Measurements from ENCODE around the gene CTNND2.
"Not testable (repeated sequence)": the region's sequence is repeated elsewhere in the genome, so short reads cannot be mapped to it uniquely, and the experiment has no call there.

Gene CTNND2

DNA sequence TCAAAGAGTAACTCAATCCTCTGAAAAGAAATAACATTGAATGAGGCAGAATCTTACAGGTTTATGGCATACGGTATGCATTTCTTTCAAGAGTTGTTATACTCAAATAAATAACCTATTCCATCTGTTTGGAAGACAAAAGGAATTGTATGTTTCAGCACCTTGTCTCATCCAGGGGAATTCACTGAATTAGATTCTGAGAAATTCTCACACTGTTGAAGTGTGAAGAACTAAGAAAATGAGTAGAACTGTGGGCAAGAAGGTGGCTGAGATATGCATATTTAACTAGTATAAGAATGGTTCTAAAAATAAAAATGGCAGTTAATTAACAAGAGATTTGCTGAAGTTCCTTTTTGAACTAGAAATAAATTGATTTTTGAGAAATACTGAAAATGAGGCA is 863.9 kb downstream of the CTNND2 start:
- no peak for DNase-seq (ENCODE audit: low read depth in 2 of 2)

DNA sequence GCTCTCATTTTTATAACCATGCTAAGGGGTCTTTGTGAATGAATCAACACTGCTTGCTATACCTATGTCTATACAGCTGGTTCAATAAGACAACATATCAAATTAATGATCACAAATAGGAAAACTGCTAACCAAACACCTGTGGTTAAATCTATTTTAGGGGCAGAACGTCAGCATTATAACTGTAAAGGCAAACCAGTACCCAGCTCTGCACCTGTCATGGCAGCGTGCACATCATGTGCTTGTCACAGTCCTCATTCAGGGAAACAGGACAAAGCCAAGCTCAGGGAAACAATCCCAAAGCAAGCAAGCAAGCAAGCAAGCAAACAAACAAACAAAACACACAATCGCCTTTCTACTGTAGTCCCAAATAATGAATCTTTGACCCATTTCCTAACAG is 865.5 kb downstream of the CTNND2 start:
- no peak for DNase-seq (ENCODE audit: low read depth in 2 of 2)

DNA sequence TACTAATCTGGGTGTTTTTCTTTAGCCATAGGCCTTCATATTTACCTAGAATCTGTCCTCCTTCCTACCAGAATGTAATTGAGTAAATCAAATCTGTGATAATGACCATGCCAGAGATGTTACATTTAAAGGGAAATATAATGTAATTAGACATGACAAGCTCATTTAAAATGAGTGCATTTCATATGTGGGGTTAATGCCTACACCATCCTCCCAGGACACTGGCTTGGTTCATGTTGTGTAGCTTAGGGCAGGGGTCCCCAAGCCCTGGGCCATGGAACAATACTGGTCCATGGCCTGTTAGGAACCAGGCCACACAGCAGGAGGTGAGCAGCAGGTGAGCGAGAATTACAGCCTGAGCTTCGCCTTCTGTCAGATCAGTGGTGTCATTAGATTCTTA is 866.3 kb downstream of the CTNND2 start:
- DNase-seq (ENCODE audit: low read depth in 2 of 2) = no peak

DNA sequence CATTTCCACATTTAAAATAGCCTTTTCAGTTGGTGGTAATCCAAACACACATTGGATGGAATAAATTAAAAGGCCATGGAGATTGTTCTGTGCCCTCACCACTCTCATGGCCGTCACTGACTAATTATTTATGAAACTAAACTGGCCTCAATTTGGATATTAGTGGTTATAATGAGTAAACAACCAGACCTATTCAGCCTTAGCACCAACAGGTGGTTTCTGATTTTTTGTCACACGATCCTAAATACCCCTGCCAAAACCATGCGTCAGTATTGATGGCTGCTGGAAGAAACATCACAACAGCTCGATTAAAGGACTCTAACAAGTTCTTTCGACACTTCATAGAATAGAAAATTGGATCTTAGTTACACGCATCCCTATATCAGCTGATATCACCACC is 867.2 kb downstream of the CTNND2 start:
- no peak for DNase-seq (ENCODE audit: low read depth in 2 of 2)

DNA sequence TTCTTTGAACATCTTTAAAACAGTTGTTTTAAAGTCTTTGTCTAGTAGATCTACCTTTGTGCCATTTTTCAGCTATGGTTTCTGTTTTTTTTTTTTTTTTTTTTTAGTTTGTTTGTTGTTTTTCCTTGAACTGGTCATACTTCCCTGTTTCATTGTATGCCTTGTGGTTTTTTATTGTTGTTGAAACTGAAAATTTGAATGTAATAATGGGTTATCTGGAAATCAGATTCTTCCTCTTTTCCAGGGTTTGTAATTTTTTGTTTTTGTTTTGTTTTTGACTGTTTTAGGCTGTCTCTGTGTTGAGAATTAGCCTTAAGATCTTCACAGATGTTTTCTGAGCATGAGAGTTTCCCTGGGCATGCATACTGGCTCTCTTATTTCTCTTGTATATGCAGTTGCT is 873.6 kb downstream of the CTNND2 start:
- DNase-seq (ENCODE audit: low read depth in 2 of 2) = no peak

DNA sequence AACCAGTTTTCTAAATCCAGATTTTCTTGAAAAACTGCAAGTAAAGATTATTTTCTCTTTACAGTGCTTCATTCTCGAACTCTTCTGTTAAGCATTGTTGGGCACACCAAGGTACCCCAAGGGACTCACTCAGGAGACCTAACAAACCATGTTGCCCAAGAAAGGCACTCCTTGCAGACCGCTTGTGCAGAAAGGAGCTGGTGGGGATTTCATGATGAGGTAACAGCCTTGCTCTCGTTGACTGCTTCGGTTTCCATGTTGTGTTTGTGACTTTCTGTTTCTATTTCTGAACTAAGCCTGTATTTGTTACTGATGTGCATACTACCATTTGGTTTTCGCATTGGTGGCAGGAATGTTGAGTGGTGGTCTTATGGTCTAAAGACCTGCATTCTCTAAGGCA is 876.6 kb downstream of the CTNND2 start:
- DNase-seq (ENCODE audit: low read depth in 2 of 2) = no peak

DNA sequence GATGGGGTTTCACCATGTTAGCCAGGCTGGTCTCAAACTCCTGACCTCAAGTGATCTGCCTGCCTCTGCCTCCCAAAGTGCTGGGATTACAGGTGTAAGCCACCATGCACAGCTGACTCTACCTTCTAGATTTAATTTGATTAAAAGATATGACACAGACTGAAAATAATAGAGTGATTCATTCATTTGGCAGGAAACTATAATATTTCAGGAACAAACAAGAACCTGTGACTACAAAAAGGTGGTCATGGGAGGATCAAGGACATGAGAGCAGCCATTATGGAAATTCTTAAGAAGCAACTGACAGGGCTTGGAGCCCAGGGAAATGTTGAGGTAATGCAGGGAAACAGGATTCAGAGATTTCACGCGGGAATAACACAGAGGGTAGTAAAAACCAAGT is 877.7 kb downstream of the CTNND2 start:
- DNase-seq (ENCODE audit: low read depth in 2 of 2) = no peak

DNA sequence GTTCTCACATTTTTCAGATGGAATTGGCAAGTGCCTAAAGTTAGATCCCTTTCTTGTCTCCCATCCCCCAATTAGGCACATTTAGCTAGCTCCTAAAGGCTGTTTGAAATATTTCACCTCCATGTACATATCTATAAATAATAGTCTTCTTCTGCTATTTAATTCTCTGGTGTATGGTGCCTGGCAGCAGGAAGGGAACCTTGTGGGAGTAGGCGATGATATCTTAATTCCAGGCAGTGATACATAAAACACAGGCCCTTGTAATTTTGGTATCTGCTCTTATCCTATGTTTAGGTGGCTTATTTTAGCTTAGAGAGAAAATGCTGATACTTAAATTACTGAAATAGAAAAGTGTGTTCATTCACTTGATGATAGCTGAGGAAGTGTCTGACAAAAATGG is 880.3 kb downstream of the CTNND2 start:
- no peak for DNase-seq (ENCODE audit: low read depth in 2 of 2)

DNA sequence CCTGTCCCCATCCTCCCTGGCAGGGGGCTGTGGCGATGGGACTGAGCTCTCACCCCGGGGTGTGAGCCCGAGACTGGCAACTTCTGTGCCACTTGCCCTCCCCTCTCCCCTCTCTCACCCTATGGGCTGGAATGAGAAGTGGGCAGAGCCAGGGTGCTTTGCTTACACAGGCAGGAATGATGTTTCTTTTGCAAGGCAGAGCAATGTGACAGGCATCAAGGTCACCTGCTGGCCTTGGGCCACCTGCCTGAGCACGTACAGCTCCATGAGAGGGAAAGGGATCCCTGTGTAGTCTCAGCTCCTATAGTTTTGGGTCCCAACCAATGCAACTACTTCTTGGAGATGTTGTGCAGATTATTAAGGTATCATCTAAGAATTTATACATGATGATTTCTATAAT is 890.5 kb downstream of the CTNND2 start:
- no peak for DNase-seq (ENCODE audit: low read depth in 2 of 2)

DNA sequence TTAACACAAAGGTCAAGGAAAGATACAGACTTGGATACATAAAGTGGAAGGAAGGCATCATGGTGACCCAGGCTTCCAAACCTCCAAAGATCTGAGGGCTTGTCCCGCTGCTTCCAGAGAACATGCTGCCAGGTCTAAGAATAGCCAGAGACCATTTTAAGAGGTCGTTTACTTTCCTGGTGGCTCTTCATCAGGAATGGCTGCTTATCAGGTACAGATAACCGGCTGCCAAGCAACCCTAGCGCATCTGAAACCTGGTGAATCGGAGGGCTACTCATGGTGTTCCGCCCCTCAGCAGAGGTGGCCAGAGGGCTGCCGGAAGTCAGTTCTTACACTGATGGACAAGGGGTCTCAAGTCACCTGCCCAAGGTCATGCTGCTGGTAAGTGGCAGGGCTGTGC is 892.0 kb downstream of the CTNND2 start:
- DNase-seq (ENCODE audit: low read depth in 2 of 2) = no peak

DNA sequence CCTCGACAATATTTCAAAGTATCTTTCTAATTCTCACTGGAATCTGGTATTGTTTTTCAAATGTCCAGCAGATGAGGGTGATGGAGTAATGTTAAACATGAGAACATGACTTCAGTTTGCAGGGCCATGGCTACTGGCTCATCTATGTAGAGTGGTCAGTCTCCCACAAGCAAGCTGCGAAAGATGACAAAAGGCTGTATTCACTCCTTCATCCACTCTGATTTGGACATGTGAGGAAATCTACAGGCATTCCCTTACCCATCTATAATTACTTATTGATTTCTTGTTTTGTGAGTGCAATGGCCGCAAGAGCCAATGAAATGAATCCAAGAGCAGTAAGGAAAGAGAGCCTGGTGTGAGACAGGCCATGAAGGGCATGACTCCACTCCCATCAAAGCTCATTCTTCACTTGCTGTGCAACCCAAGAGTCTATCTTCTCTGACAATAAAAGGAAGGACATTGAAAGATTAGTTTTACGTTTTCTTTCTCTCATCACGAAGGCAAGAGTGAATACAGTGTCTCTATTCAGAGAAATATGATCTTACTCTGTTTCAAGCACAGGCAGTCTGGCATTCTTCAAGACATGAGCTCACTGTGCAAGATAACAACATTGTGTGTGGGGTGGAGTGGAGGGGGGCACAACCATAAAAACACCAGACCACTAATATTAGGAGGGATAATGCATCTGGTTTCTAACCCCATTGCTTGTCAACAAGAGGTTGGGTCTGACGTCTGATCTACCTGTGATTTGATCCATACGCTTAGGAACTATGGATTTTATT is 893.6 kb downstream of the CTNND2 start:
- no peak for DNase-seq (ENCODE audit: low read depth in 2 of 2)

DNA sequence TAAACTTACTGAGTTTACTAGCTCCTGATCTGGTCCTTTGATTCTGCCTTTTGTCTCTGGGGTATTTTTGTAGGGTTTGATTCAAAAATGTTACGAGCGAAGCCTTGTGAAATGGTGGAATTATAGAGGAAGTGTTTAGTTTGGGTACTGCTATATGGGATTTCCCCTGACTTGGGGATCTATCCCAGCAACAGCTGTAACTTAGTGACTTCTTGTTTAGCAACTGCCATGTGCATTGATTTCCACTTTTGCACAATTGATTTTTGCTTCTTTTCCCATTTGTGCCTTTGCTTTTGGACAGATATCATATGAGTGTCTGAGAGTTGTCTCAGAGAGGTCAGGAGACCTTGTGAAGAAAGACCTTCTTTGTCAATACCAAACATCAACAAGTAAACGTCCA is 894.7 kb downstream of the CTNND2 start:
- no peak for DNase-seq (ENCODE audit: low read depth in 2 of 2)

DNA sequence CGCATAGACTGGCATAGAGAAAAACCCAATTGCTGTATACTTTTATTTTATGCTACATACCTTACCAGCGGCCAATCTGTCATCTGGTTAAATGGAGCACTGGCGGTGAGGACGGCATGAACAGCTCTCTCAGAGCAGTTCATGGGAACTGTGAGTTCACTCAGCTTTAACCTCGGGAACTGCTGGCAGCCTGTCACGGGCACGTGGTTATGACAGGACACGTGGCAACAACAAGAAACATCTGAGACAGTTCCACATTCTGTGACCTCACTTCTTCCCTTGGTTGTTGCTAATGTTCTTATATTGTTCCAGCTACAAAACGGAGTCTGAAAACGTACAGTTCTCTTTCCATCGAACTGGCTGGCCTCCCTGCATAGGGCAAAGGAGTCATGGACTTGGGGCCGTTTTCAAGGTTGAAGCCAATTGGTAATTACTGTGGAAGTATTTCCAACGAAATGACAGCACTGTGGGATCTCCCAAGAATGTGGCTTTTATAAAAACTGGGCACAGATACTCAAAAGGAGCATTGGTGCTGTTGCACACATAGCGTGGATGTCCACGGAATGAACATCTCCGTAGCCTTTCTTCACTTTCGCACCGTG is 896.9 kb downstream of the CTNND2 start:
- DNase-seq (ENCODE audit: low read depth in 2 of 2) = no peak

DNA sequence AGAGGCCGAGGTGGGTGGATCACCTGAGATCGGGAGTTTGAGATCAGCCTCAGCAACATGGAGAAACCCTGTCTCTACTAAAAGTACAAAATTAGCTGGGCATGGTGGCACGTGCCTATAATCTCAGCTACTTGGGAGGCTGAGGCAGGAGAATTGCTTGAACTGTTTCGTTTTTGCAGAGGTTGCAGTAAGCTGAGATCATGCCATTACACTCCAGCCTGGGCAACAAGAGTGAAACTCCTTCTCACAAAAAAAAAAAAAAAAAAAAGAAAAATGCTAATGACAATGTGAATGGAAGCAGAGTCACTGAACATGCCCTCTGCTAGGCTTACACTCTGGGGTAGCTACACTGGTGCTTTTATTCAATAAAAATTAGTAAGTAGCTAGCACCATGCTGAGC is 899.7 kb downstream of the CTNND2 start:
- not testable (repeated sequence) for DNase-seq (ENCODE audit: low read depth in 2 of 2)

DNA sequence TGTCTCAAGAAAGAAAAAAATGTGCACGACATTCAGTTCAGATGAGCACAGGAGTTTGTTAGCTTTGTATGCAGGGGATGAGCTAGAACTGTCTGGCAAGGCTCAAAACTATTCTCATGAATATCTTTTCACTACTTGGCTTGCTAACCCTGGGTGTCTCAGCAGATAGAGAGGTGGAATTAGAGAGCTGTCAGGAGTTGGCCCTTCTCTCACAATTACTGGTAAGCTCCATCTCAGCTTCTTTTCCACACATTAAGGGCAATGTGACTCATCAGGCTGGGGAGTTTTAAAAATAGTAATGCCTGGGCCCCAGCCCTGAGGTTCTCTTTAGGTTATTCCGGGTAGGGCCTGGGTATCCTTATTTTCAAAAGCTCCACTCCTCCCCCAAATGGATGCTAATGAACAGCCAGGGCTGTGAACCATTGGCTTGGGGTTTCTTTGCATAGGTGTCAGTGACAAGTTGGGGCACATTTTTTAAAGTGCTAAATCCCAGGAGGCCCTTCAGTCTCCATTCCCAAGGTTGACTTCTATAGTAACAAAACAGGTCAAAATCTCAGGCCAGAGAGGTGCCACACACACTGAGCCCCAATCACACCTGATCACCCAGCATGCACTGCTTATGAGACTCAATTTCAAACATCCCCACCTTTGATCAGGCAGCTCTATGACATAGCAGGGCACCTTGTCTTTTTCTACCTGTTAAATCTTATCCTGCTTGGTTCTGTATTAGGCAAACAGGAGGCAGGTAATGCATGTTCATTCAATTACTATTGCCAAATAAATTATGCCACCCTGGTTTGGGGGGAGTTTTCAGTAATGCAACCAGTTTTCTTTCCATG is 903.5 kb downstream of the CTNND2 start:
- DNase-seq (ENCODE audit: low read depth in 2 of 2) = no peak

DNA sequence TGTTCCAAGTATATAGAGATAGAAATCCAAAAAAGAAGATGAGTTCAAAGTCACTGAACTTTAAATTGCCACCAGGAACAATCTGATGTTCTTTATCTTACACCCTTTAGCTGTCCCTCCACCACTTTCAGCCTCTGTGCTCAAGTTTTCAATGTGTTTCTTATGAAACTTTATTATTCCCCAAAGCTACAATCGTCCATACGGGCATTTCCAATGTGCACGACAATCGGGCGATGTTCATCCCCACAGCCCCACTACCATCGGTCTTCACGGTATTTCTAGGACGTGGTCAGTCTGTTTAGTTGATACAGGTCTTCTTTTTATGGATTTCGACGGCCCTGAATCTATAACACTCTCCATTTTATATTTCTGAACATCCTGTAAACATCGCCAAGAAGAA is 904.5 kb downstream of the CTNND2 start:
- no peak for DNase-seq (ENCODE audit: low read depth in 2 of 2)

DNA sequence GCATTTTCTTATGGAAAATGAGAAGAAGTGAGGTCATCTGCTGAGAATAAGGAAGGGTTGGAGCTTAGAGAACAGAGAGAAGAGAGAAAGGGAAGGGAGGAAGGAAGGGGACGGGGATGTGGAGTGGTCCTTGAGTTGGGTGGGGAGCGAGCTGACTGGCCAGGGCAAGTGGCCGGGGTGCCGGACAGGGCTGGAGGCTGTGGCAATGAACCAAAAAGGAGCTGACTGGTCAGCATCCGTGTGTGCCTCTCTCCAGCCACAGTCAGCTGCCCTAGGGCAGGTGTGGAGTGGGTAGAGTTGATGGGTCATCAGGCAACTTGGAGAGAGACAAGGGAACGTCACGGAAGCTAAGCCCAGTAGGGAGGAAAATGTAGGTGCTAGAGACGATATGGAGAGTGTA is 908.4 kb downstream of the CTNND2 start:
- DNase-seq (ENCODE audit: low read depth in 2 of 2) = no peak

DNA sequence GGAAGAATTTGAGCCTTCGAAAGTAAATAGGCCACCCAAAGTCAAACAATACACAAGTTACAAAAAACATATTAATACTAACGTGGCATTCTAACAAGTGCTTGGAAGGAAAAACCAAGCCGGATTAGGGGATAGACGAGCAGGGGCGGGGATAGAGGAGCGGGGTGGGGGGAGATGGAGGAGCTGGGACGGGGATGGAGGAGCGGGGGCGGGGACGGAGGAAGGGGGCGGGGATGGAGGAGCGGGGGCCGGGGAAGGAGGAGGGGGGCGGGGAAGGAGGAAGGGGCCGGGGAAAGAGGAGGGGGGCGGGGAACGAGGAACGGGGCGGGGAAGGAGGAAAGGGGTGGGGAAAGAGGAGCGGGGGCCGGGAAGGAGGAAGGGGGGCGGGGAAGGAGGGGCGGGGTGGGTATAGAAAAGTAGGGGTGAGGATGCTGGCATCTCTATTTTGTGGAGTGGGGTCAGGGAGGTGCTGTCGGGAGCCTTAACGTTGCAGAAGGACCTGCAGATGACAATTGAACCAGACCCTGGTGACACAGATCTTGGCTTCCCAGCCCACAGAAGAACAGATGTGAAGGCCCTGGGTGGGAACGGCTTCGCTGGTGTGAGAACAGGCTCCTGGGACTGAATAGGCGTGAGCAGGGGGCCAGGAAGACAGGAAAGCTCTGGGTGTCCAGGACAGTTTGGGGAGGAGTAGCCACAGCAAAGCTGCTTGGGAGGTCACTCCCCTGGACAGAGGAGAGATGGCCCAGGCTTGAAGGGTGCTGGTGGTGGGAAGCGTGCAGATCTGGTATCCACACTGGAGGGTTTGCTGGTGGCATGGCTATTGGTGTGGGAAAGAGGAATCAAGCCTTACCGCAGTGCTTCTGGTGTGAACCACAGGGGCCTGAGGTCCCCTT is 909.9 kb downstream of the CTNND2 start:
- DNase-seq (ENCODE audit: low read depth in 2 of 2) = no peak

DNA sequence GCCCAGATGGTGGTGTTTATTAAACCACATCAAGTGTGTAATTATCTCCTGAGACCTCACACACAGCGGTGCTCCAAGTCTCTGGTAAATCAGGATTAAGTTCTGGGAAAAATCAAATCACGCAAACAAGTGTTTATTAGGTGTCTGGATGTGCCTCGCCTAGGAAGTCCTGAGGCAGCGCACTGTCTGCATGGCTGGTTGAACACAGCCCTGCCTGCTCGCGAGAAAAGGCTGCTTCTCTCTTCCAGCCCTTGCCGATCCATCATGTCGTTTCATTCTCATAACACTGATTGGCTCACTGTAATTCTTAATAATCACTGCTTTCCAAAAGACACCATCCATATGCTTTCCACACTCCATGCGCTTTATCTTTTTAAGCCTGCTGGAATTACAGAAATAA is 913.6 kb downstream of the CTNND2 start:
- DNase-seq (ENCODE audit: low read depth in 2 of 2) = no peak

DNA sequence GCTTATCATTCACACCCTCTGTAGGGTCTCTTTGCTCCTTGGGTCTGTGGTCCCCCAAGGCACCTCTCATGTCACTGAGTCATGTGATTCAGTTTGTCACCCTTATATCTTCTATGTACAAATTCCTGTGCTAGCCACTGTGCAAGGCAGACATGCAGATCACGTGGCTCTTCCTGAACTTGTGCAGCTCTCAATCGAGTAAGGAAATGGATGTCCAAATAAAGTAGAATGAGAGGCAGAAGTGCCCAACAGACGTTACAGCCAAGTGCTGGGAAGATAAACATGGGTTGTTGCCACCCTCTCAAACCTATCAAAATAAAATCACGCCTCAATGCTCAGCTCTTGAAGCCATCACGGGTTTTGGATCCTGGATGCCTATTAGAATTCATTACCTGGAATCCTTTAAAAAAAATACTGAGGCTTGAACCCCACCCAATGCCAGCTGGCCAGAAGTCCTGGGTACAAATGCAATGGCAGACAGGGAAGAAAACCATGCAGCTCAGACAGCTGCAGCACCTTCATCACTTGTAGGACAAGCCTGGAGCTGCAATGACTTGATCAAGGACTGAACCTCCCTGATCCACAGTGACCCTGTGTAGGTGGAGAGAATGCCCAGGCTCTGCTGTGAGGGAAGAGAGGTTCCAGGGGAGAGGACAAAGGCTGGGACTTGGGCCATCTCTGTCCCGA is 914.5 kb downstream of the CTNND2 start:
- DNase-seq (ENCODE audit: low read depth in 2 of 2) = no peak

DNA sequence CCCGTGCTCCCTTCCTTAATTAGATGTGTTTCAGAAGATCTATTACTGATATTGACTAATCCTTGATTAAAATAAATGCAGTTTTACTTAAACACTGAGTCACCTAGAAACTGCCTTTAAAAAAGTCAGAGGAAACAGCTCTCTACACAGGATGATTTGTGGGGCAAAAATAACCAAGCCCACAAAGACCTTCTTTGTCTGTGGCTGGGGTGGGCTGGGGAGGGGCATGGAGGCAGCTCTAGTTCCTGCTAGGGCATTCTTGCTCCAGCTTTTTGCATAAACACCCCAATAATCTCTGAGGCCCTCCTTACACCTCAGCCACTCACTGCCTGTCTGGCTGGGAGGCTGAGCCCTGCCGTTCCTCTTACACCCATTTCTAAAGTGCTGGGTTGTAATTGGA is 915.6 kb downstream of the CTNND2 start:
- no peak for DNase-seq (ENCODE audit: low read depth in 2 of 2)

Data from stimulated activated CD8-positive, alpha-beta memory T cell treated with anti-CD3 and anti-CD28 coated beads, Interleukin-15, amount 100 ng/mL, for 48 hours (primary cell).